ENCODE data around the gene ARAF.

ARAF gene

GRCh38 chrX:47619486-47620302 lies 58.7 kb downstream of the ARAF start, which contains the start of gene SYN1 (continued):
- no peak for TF ChIP-seq ZNF670 (tag by site-specific recombination; IDR thresholded peaks at IDR 0.05; ENCODE audit: low read depth)
- TF ChIP-seq, protein P1, sequence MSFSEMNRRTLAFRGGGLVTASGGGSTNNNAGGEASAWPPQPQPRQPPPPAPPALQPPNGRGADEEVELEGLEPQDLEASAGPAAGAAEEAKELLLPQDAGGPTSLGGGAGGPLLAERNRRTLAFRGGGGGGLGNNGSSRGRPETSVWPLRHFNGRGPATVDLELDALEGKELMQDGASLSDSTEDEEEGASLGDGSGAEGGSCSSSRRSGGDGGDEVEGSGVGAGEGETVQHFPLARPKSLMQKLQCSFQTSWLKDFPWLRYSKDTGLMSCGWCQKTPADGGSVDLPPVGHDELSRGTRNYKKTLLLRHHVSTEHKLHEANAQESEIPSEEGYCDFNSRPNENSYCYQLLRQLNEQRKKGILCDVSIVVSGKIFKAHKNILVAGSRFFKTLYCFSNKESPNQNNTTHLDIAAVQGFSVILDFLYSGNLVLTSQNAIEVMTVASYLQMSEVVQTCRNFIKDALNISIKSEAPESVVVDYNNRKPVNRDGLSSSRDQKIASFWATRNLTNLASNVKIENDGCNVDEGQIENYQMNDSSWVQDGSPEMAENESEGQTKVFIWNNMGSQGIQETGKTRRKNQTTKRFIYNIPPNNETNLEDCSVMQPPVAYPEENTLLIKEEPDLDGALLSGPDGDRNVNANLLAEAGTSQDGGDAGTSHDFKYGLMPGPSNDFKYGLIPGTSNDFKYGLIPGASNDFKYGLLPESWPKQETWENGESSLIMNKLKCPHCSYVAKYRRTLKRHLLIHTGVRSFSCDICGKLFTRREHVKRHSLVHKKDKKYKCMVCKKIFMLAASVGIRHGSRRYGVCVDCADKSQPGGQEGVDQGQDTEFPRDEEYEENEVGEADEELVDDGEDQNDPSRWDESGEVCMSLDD (tag by site-specific recombination; IDR thresholded peaks at IDR 0.05) = peak; percentile 82
- TF ChIP-seq ZNF169 (tag by site-specific recombination; IDR thresholded peaks at IDR 0.05) = no peak
- TF ChIP-seq AEBP2 (tag by site-specific recombination; IDR thresholded peaks at IDR 0.05; ENCODE audit: borderline replicate concordance) = no peak
- TF ChIP-seq SCRT1 (tag by site-specific recombination; IDR thresholded peaks at IDR 0.05; ENCODE audit: borderline replicate concordance) = no peak
- TF ChIP-seq ZNF423 (tag by site-specific recombination; IDR thresholded peaks at IDR 0.05) = no peak
- no peak for TF ChIP-seq ZNF10 (tag by site-specific recombination; IDR thresholded peaks at IDR 0.05)
- TF ChIP-seq ZNF610 (tag by site-specific recombination; IDR thresholded peaks at IDR 0.05; ENCODE audit: borderline replicate concordance) = no peak
- TF ChIP-seq KLF17 (tag by site-specific recombination; IDR thresholded peaks at IDR 0.05) = 0 out of 2 replicates have a peak, but pooled peaks have one; percentile 25
- no peak for TF ChIP-seq ZNF2 (tag by site-specific recombination; IDR thresholded peaks at IDR 0.05)

DNA sequence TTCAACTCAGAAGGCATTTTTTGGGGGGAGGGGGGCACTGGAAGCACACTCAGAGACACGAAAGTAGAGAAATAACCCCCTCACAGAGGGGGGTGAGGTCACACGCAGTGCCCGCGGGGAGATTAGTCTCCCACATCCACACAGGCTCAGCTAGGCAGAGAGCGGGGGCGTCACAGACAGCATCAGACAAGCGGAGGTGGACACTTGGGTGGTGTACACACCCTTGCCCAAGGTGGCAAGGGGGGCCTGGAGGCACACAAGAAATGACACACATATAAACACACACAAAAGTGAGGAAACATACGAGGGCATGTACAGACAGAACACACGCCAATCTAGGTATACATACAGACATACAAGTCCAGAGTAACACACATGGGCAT lies 59.3 kb downstream of the ARAF start:
- no peaks in the 10 kb centered on the region for H3K4me1 ChIP-seq (ENCODE audit: control insufficient read depth, insufficient read depth, low read length)
- ChIA-PET CTCF (no interaction called here), POLR2A (interaction anchor here (0.5 kb wide), 1 partner anchor 61 kb away, joined by 5 read pairs; no protein-coding TSS in a partner anchor)
- TF ChIP-seq ZFHX2 (tag by site-specific recombination; conservative IDR thresholded peaks at IDR 0.05) (peak; percentile 46; the same call in 1 of the 2 replicates), EGR2 (tag by site-specific recombination; IDR thresholded peaks at IDR 0.05; ENCODE audit: low read depth) (peak; percentile 61; the same call in 1 of the 2 replicates), ZSCAN16 (tag by site-specific recombination; IDR thresholded peaks at IDR 0.05) (no peak)
- no peak overlapping the region for H3K4me3 ChIP-seq (ENCODE audit: low read depth, low read length)
- H3K9me3 ChIP-seq (ENCODE audit: control insufficient read depth, insufficient read depth, low read depth, low read length) = no peaks in the 10 kb centered on the region
- H3K36me3 ChIP-seq (ENCODE audit: control insufficient read depth in 2 of 2, insufficient read depth in 1 of 2, low read length in 2 of 2) = no peaks in the 10 kb centered on the region
- no peak overlapping the region for H3K27ac ChIP-seq (ENCODE audit: extremely low read depth, low read depth, low read length)
